PC-3 (cell line): Measurements from ENCODE around the gene ENTHD1. TPM values are rescaled to one million over a fixed set of nuclear protein-coding genes. Genes with fewer than 3 reads are reported as not detected.
"Not testable (repeated sequence)": the region's sequence is repeated elsewhere in the genome, so short reads cannot be mapped to it uniquely, and the experiment has no call there.

Experiments used
- ATAC-seq: fragments of 200-7000 bp; cut with Tn5 transposase; 2 replicates; pipeline ENCODE4 v1.9.1; 2020; ENCODE audit warnings: mild to moderate bottlenecking, moderate library complexity
- BruUV-seq: library from RNA; stranded (reverse); fragments of 400-500 nt; replicated peaks from 2 replicates; lab custom pipeline; 2021; lab: Mats Ljungman, UMichigan
- CTCF ChIA-PET: fragments of 300-600 bp; sonication (Branson Sonifier 250); formaldehyde crosslinking; loops from one replicate; lab custom pipeline; 2022; ENCODE audit warnings: antibody characterized with exemption; lab: Charles Lee
- POLR2A ChIA-PET: fragments of 300-600 bp; sonication (Branson Sonifier 250); formaldehyde crosslinking; loops from one replicate; lab custom pipeline; 2022; ENCODE audit warnings: antibody characterized with exemption; ENCODE audit not compliant: unreplicated experiment; lab: Charles Lee
- DNase-seq: peaks from one replicate; pipeline ENCODE4 v3.0.0-alpha.2; 2015
- H2AFZ ChIP-seq: fragments of 300-600 bp; sonication (generic); 2 replicates; pipeline ENCODE4 v1.6.0; 2016; ENCODE audit warnings: antibody characterized with exemption, low read length
- H3F3A ChIP-seq: fragments of 300-600 bp; sonication (generic); one replicate; pipeline ENCODE4 v1.6.0; 2017; ENCODE audit warnings: antibody characterized with exemption, low read length, control low read depth, mild to moderate bottlenecking; ENCODE audit not compliant: unreplicated experiment
- H3K27ac ChIP-seq: fragments of 300-600 bp; sonication (generic); 2 replicates; pipeline ENCODE4 v1.5.1; 2016; ENCODE audit warnings: mild to moderate bottlenecking, low read length
- H3K27me3 ChIP-seq: fragments of 300-600 bp; sonication (generic); 2 replicates; pipeline ENCODE4 v1.6.1; 2016; ENCODE audit warnings: low read length, mixed read lengths
- H3K36me3 ChIP-seq: fragments of 300-600 bp; sonication (generic); 2 replicates; pipeline ENCODE4 v1.6.1; 2016; ENCODE audit warnings: low read depth, mixed run types, low read length, mixed read lengths
- H3K4me1 ChIP-seq: fragments of 300-600 bp; sonication (generic); 2 replicates; pipeline ENCODE4 v1.5.1; 2016; ENCODE audit warnings: low read length; ENCODE audit not compliant: insufficient read depth
- H3K4me2 ChIP-seq: fragments of 300-600 bp; sonication (generic); 2 replicates; pipeline ENCODE4 v1.6.0; 2016; ENCODE audit warnings: low read length
- H3K4me3 ChIP-seq: fragments of 300-600 bp; sonication (generic); 2 replicates; pipeline ENCODE4 v1.5.1; 2016; ENCODE audit warnings: mild to moderate bottlenecking, low read length, mixed read lengths
- H3K79me2 ChIP-seq: fragments of 300-600 bp; sonication (generic); 2 replicates; pipeline ENCODE4 v1.6.1; 2017; ENCODE audit warnings: low read length, mixed read lengths
- H3K9ac ChIP-seq: fragments of 300-600 bp; sonication (generic); 2 replicates; pipeline ENCODE4 v1.6.0; 2016; ENCODE audit warnings: mild to moderate bottlenecking, low read length
- H3K9me2 ChIP-seq: fragments of 300-600 bp; sonication (generic); replicated peaks from 2 replicates; pipeline ENCODE4 v1.6.1; 2016; ENCODE audit warnings: mixed run types, low read length, mixed read lengths
- H3K9me3 ChIP-seq: fragments of 300-600 bp; sonication (generic); 2 replicates; pipeline ENCODE4 v1.6.1; 2016; ENCODE audit warnings: low read length, mixed read lengths
- H4K20me1 ChIP-seq: fragments of 300-600 bp; sonication (generic); 2 replicates; pipeline ENCODE4 v1.6.1; 2016; ENCODE audit warnings: low read length, mixed read lengths
- CTCF ChIP-seq: fragments of 300-600 bp; sonication (generic); conservative IDR thresholded peaks from 2 replicates; pipeline ENCODE4 v1.5.1; 2017; ENCODE audit warnings: antibody characterized with exemption, low read depth, mild to moderate bottlenecking, low read length
- EZH2 ChIP-seq: fragments of 300-600 bp; sonication (generic); IDR thresholded peaks from one replicate; pipeline ENCODE4 v1.6.1; 2017; ENCODE audit warnings: antibody characterized with exemption, mild to moderate bottlenecking, low read length; ENCODE audit not compliant: unreplicated experiment
- EZH2phosphoT487 ChIP-seq: fragments of 300-600 bp; sonication (generic); IDR thresholded peaks from 2 replicates; pipeline ENCODE4 v1.6.1; 2018; ENCODE audit warnings: mild to moderate bottlenecking, antibody characterized with exemption, low read length, borderline replicate concordance
- intact Hi-C: fragments of 100-400 bp; cut with micrococcal nuclease; formaldehyde crosslinking; loops from 2 replicates; pipeline ENCODE4 v1.9.0; 2023
- total RNA-seq: library from RNA; depleted of rRNA; stranded (reverse); fragments of >200 nt; gene quantifications from 2 replicates; pipeline ENCODE4 v1.2.3, GENCODE V29; 2014

ENTHD1 gene
- total RNA-seq, 1 experiment from 2014 or later = not detected

DNA sequence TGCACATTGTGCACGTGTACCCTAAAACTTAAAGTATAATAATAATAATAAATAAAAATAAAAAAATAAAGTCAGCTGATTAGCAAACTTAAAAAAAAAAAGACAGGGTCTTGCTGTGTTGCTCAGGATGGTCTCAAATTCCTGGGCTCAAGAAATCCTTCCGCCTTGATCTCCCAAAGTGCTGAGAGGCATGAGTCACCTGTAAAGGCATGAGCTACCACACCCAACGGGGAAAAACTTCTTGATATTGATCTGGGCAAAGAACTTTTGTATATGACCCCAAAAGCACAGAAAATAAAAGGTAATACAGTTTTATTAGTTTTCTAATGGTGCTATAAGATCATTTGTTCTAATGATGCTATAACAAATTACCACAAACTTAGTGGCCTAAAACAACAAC lies 46.1 kb downstream of the ENTHD1 start:
- Histone ChIP-seq H3K9me3 (no peaks in the 10 kb centered on the region), H3K4me3 (no peak overlapping the region), H3K27ac (no peak overlapping the region), H3K9ac (no peak overlapping the region), H3K4me1 (no peaks in the 10 kb centered on the region), H3F3A (no peaks in the 10 kb centered on the region), H4K20me1 (no peaks in the 10 kb centered on the region), H3K36me3 (no peaks in the 10 kb centered on the region), H3K27me3 (peaks cover 23% of the 10 kb centered on the region), H3K4me2 (no peak overlapping the region), H3K79me2 (no peaks in the 10 kb centered on the region), H3K9me2 (no peaks in the 10 kb centered on the region), H2AFZ (no peak overlapping the region)
- ATAC-seq (no peak), DNase-seq (no peak)
- intact Hi-C loops = no loop called here
- no TSS peak for BruUV-seq
- ChIA-PET CTCF (no interaction called here), POLR2A (no interaction called here)
- TF ChIP-seq EZH2 (no peak), EZH2phosphoT487 (no peak), CTCF (no peak)

GRCh38 chr22:39846539-39846938 lies 47.0 kb downstream of the ENTHD1 start:
- POLR2A ChIA-PET, BruUV-seq: not testable (repeated sequence)

DNA sequence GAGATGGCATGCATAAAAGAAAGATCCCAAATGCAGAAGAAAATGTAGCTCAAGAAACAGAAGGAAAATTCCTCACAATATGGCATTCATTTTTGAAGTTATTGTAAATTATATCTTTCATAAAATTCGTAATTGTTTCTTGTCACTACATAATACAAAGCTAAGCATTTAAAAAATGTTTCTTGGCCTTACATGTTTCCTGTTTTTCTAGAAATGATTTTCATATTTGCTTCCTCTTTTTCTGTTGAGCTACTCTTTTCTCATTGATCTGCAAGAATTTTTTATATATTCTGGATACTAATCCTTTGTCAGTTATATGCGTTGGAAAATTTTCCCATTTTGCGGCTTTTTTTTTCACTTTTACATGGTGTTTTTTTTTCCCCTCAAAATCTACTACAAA lies 48.0 kb downstream of the ENTHD1 start:
- DNase-seq (no peak), ATAC-seq (no peak)
- no peaks in the 10 kb centered on the region for H3K4me1 ChIP-seq
- no peaks in the 10 kb centered on the region for H3F3A ChIP-seq
- no peak overlapping the region for H2AFZ ChIP-seq
- no peak overlapping the region for H3K27ac ChIP-seq
- no peaks in the 10 kb centered on the region for H3K9me3 ChIP-seq
- no peaks in the 10 kb centered on the region for H3K79me2 ChIP-seq
- no peaks in the 10 kb centered on the region for H4K20me1 ChIP-seq
- H3K4me2 ChIP-seq = no peak overlapping the region
- no peak overlapping the region for H3K9ac ChIP-seq
- intact Hi-C loops = no loop called here
- peaks cover 25% of the 10 kb centered on the region for H3K27me3 ChIP-seq
- no peaks in the 10 kb centered on the region for H3K36me3 ChIP-seq
- TF ChIP-seq CTCF (no peak), EZH2phosphoT487 (no peak), EZH2 (no peak)
- CTCF ChIA-PET = no interaction called here
- POLR2A ChIA-PET = no interaction called here
- no peaks in the 10 kb centered on the region for H3K9me2 ChIP-seq
- no TSS peak for BruUV-seq
- no peak overlapping the region for H3K4me3 ChIP-seq

More at GRCh38 chr22:39846539-39846938, 47.0 kb downstream of the ENTHD1 start:
- H3K4me2 ChIP-seq, H3K9me3 ChIP-seq, intact Hi-C loops, H3K9me2 ChIP-seq, H3K36me3 ChIP-seq, H3K79me2 ChIP-seq, H3K4me3 ChIP-seq, H3K9ac ChIP-seq, CTCF ChIA-PET, ATAC-seq, H4K20me1 ChIP-seq, H3K27ac ChIP-seq, H3K4me1 ChIP-seq, H2AFZ ChIP-seq, DNase-seq, H3F3A ChIP-seq: not testable (repeated sequence)
- peaks cover 23% of the 10 kb centered on the region for H3K27me3 ChIP-seq
